SK-N-SH (cell line): ENCODE data around the gene ASCC1. TPM values are rescaled to one million over a fixed set of nuclear protein-coding genes. Genes with fewer than 3 reads are reported as not detected.

Experiments
- CTCF ChIA-PET: fragments of 300-600, 350-600 bp; formaldehyde crosslinking; extraction: SDS; loops from one replicate; lab custom pipeline; 2021; lab: Yijun Ruan, JAX
- POLR2A ChIA-PET: fragments of 350-600 bp; sonication (Branson Sonifier 250); formaldehyde crosslinking; extraction: SDS; loops from one replicate; lab custom pipeline; 2020; ENCODE audit warnings: antibody characterized with exemption, inconsistent platforms; lab: Yijun Ruan, JAX
- DNase-seq: peaks from one replicate; pipeline ENCODE4 v3.0.0; 2012
- H2AFZ ChIP-seq: fragments of 200-600 bp; sonication (generic); 2 replicates; pipeline ENCODE4 v1.8.1; 2016; ENCODE audit warnings: antibody characterized with exemption, mild to moderate bottlenecking, low read depth
- H3F3A ChIP-seq: fragments of 200-600 bp; sonication (generic); replicated peaks from 2 replicates; pipeline ENCODE3; 2016; ENCODE audit warnings: antibody characterized with exemption, mild to moderate bottlenecking; ENCODE audit not compliant: insufficient read depth
- H3K27ac ChIP-seq, 2 experiments: fragments of 200-500 bp in 1 of 2; fragments of 200-600 bp in 1 of 2; sonication (Bioruptor generic) in 1 of 2; sonication (generic), shearing (Covaris generic) in 1 of 2; 2 replicates each; pipeline versions ENCODE4 v1.5.1 to v1.6.1; 2014 to 2016; ENCODE audit warnings: low read depth in 2 of 2, inconsistent platforms in 1 of 2, low read length in 1 of 2, mild to moderate bottlenecking in 1 of 2, mixed read lengths in 1 of 2
- H3K27me3 ChIP-seq: fragments of 200-600 bp; sonication (generic), shearing (Covaris generic); 2 replicates; pipeline ENCODE4 v1.6.1; 2016; ENCODE audit warnings: mixed run types; ENCODE audit not compliant: insufficient read depth
- H3K36me3 ChIP-seq, 2 experiments: fragments of 200-500 bp in 1 of 2; fragments of 200-600 bp in 1 of 2; sonication (Bioruptor generic) in 1 of 2; sonication (generic) in 1 of 2; replicated peaks in 1 of 2; 2 replicates each; pipeline versions ENCODE3 to v1.5.1; 2014 to 2016; ENCODE audit warnings: low read length in 1 of 2, mild to moderate bottlenecking in 1 of 2; ENCODE audit not compliant: insufficient read depth in 2 of 2, control insufficient read depth in 1 of 2
- H3K4me1 ChIP-seq, 2 experiments: fragments of 200-500 bp in 1 of 2; fragments of 200-600 bp in 1 of 2; sonication (Bioruptor generic) in 1 of 2; sonication (generic), shearing (Covaris generic) in 1 of 2; 2 replicates each; pipeline versions ENCODE4 v1.5.1 to v1.6.1; 2014 to 2016; ENCODE audit warnings: low read depth in 1 of 2, low read length in 1 of 2, mixed run types in 1 of 2; ENCODE audit not compliant: insufficient read depth in 2 of 2, control insufficient read depth in 1 of 2
- H3K4me2 ChIP-seq: fragments of 200-600 bp; sonication (generic), shearing (Covaris generic); 2 replicates; pipeline ENCODE4 v1.6.1; 2017; ENCODE audit warnings: mixed run types
- H3K4me3 ChIP-seq, 2 experiments: fragments of 200-500 bp in 1 of 2; fragments of 200-600 bp in 1 of 2; sonication (Bioruptor generic) in 1 of 2; sonication (generic), shearing (Covaris generic) in 1 of 2; 2 replicates each; pipeline versions ENCODE4 v1.5.1 to v1.8.1; 2014 to 2016; ENCODE audit warnings: low read depth in 2 of 2, inconsistent platforms in 1 of 2, low read length in 1 of 2, mild to moderate bottlenecking in 1 of 2, mixed read lengths in 1 of 2, moderate library complexity in 1 of 2
- H3K79me2 ChIP-seq: fragments of 200-600 bp; sonication (generic); 2 replicates; pipeline ENCODE4 v1.8.1; 2017; ENCODE audit warnings: mild to moderate bottlenecking; ENCODE audit not compliant: insufficient read depth
- H3K9ac ChIP-seq: fragments of 200-600 bp; sonication (generic); 2 replicates; pipeline ENCODE4 v1.6.1; 2017; ENCODE audit warnings: mixed run types
- H3K9me2 ChIP-seq: fragments of 200-600 bp; sonication (generic); 2 replicates; pipeline ENCODE4 v1.6.1; 2017; ENCODE audit warnings: mixed run types
- H3K9me3 ChIP-seq: fragments of 200-600 bp; sonication (generic); 2 replicates; pipeline ENCODE4 v1.6.1; 2017; ENCODE audit warnings: mixed run types, mild to moderate bottlenecking, moderate library complexity
- H4K20me1 ChIP-seq: fragments of 200-600 bp; sonication (generic); 2 replicates; pipeline ENCODE4 v1.6.1; 2017; ENCODE audit warnings: mild to moderate bottlenecking, mixed run types; ENCODE audit not compliant: insufficient read depth
- CHD2 ChIP-seq: fragments of 150-350 bp; IDR thresholded peaks from 2 replicates; pipeline ENCODE4 v1.6.1; 2018; ENCODE audit warnings: low read length; ENCODE audit not compliant: partially characterized antibody
- EP300 ChIP-seq, 2 experiments: IDR thresholded peaks; 2 replicates each; pipeline versions ENCODE4 v1.4.0 to v1.6.1; 2012; ENCODE audit warnings: borderline replicate concordance in 1 of 2, low read depth in 1 of 2, low read length in 1 of 2
- EZH2phosphoT487 ChIP-seq: fragments of 200-600 bp; sonication (generic); IDR thresholded peaks from 2 replicates; pipeline ENCODE4 v1.6.1; 2017; ENCODE audit warnings: low read depth, mixed run types, mild to moderate bottlenecking, antibody characterized with exemption, moderate library complexity, borderline replicate concordance
- FOSL2 ChIP-seq: IDR thresholded peaks from 2 replicates; pipeline ENCODE4 v1.4.0; 2012; ENCODE audit warnings: low read depth, mild to moderate bottlenecking, moderate library complexity, borderline replicate concordance
- GABPA ChIP-seq: IDR thresholded peaks from 2 replicates; pipeline ENCODE4 v1.4.0; 2012; ENCODE audit warnings: low read depth, mild to moderate bottlenecking
- GATA2 ChIP-seq: sonication (generic); formaldehyde crosslinking; IDR thresholded peaks from 2 replicates; pipeline ENCODE4 v1.5.0; 2020; ENCODE audit warnings: mild to moderate bottlenecking, missing genetic modification reagents
- JUND ChIP-seq: IDR thresholded peaks from 2 replicates; pipeline ENCODE4 v1.4.0; 2012
- MEF2A ChIP-seq: IDR thresholded peaks from 2 replicates; pipeline ENCODE4 v1.4.0; 2012; ENCODE audit warnings: low read depth, borderline replicate concordance
- MXI1 ChIP-seq: IDR thresholded peaks from 2 replicates; pipeline ENCODE4 v1.6.1; 2012; ENCODE audit warnings: mild to moderate bottlenecking, low read depth, low read length, improper control_type of control experiment
- NFIC ChIP-seq: IDR thresholded peaks from 2 replicates; pipeline ENCODE4 v1.4.0; 2012; ENCODE audit warnings: borderline replicate concordance
- NRF1 ChIP-seq: IDR thresholded peaks from 2 replicates; pipeline ENCODE4 v1.6.1; 2012; ENCODE audit warnings: low read depth, mild to moderate bottlenecking, low read length
- POLR2AphosphoS5 ChIP-seq: IDR thresholded peaks from 2 replicates; pipeline ENCODE4 v1.6.1; 2012; ENCODE audit warnings: low read depth, low read length
- RAD21 ChIP-seq: IDR thresholded peaks from 2 replicates; pipeline ENCODE4 v1.6.1; 2012; ENCODE audit warnings: mild to moderate bottlenecking, low read length
- RCOR1 ChIP-seq: fragments of 150-350 bp; IDR thresholded peaks from 2 replicates; pipeline ENCODE4 v1.6.1; 2017; ENCODE audit warnings: antibody characterized with exemption, low read length
- RFX5 ChIP-seq: IDR thresholded peaks from 2 replicates; pipeline ENCODE4 v1.6.1; 2012; ENCODE audit warnings: mild to moderate bottlenecking, improper control_type of control experiment, low read length
- RXRA ChIP-seq: IDR thresholded peaks from 2 replicates; pipeline ENCODE4 v1.4.0; 2012; ENCODE audit warnings: low read depth, mild to moderate bottlenecking, borderline replicate concordance
- SIN3A ChIP-seq: IDR thresholded peaks from 2 replicates; pipeline ENCODE4 v1.6.1; 2012; ENCODE audit warnings: low read depth, mild to moderate bottlenecking, low read length, moderate library complexity, borderline replicate concordance
- SMC3 ChIP-seq: IDR thresholded peaks from 2 replicates; pipeline ENCODE4 v1.6.1; 2012; ENCODE audit warnings: low read depth, low read length, improper control_type of control experiment
- TAF1 ChIP-seq: IDR thresholded peaks from 2 replicates; pipeline ENCODE4 v1.6.1; 2012; ENCODE audit warnings: low read depth, mild to moderate bottlenecking, low read length, moderate library complexity, borderline replicate concordance
- TCF12 ChIP-seq: IDR thresholded peaks from 2 replicates; pipeline ENCODE4 v1.4.0; 2012
- YY1 ChIP-seq: IDR thresholded peaks from 2 replicates; pipeline ENCODE4 v1.4.0; 2012; ENCODE audit warnings: low read depth, mild to moderate bottlenecking
- WGBS: methylation state at CpG from one replicate; pipeline ENCODE4 v1.1.6; 2017; ENCODE audit warnings: low lambda C conversion rate; 5-methylcytosine and 5-hydroxymethylcytosine counted together
- polyA plus RNA-seq, 3 experiments: library from polyadenylated mRNA; depleted of rRNA; stranded (reverse); fragments of >200 nt; gene quantifications; 2 replicates each; pipeline ENCODE4 v1.2.3, GENCODE V29; 2012
- TF ChIP-seq, protein P1 (sequence below): IDR thresholded peaks from 2 replicates; pipeline ENCODE4 v1.6.1; 2012; ENCODE audit warnings: mild to moderate bottlenecking, low read depth, low read length, moderate library complexity
- TF ChIP-seq, protein P2 (sequence below): IDR thresholded peaks from 2 replicates; pipeline ENCODE4; 2012
- TF ChIP-seq, protein P3 (sequence below): IDR thresholded peaks from 2 replicates; pipeline ENCODE4 v1.4.0; 2012; ENCODE audit warnings: low read depth
- TF ChIP-seq, protein P4 (sequence below): fragments of 150-350 bp; IDR thresholded peaks from 2 replicates; pipeline ENCODE4 v1.6.1; 2016; ENCODE audit warnings: mild to moderate bottlenecking, low read depth, low read length
- TF ChIP-seq, protein P5 (sequence below): IDR thresholded peaks from 2 replicates; pipeline ENCODE4 v1.4.0; 2012; ENCODE audit warnings: low read depth, borderline replicate concordance

Gene ASCC1
- polyA plus RNA-seq, 1 of the 3 experiments (the other 2 are of a cell fraction) = 15.0 TPM

DNA sequence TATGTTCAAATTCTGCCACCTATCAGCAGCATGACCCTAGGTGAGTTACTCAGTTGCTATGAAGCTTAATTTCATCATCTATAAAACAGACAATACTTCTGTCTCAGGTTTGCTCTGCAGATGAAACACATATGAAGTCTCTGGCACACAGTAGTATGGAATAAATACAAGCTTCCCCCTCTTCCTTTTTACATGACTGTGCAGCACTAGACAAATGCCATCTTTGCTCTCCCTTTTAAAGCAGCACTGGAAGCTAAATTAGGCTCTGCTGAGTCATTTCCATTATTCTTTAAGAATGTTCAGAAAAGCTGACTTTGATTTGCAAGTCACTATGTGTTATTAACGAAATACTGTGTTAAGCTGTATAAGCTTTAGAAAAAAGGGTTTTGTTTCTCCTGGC, 40.9 kb downstream of the ASCC1 start:
- Histone ChIP-seq H3K27ac (peak overlapping the region; percentile 80 to 90), H3K27me3 (no peaks in the 10 kb centered on the region), H3K4me2 (peak overlapping the region; percentile 32; the same call in 1 of the 2 replicates), H3K9ac (peak overlapping the region; percentile 5; the same call in 1 of the 2 replicates), H3K9me2 (no peaks in the 10 kb centered on the region), H3K79me2 (no peaks in the 10 kb centered on the region), H3K4me1 (peaks cover 12 to 38% of the 10 kb centered on the region in 2 experiments), H3K36me3 (peaks cover 10% of the 10 kb centered on the region in 2 experiments), H3K9me3 (no peaks in the 10 kb centered on the region), H3K4me3 (no peak overlapping the region), H2AFZ (no peak overlapping the region; the same call in 1 of the 2 replicates), H4K20me1 (no peaks in the 10 kb centered on the region), H3F3A (peaks cover 52% of the 10 kb centered on the region)
- DNase-seq = no peak
- ChIA-PET POLR2A (interaction anchor here (0.9 kb wide), 1 partner anchor 98 kb away, joined by 5 read pairs; the partner anchor contains the start of gene DDIT4), CTCF (interaction anchor here (1.2 kb wide), 1 partner anchor 99 kb away, joined by 4 read pairs; no protein-coding TSS in a partner anchor)
- 26% methylated on average over 1 of the region's 1 CpG for WGBS
- TF ChIP-seq GABPA (no peak), POLR2AphosphoS5 (no peak), JUND (peak; percentile 53; the same call in 1 of the 2 replicates), SIN3A (no peak), RXRA (no peak), RCOR1 (no peak), NFIC (peak; percentile 30; the same call in 1 of the 2 replicates), EZH2phosphoT487 (no peak), MEF2A (peak; percentile 78), YY1 (peak; percentile 32; the same call in 1 of the 2 replicates), RAD21 (no peak), MXI1 (no peak), TCF12 (peak; percentile 59), RFX5 (no peak; the same call in 1 of the 2 replicates), GATA2 (CRISPR knock-in tag) (no peak), EP300 (IDR thresholded peaks at IDR 0.05; ENCODE audit: borderline replicate concordance in 1 of 2, low read depth in 1 of 2, low read length in 1 of 2) (peak in 1 of 2 experiments; percentile 44; a peak in 1 of 4 replicates), CHD2 (no peak), FOSL2 (peak; percentile 62; the same call in 1 of the 2 replicates), NRF1 (no peak), SMC3 (no peak), TAF1 (peak; percentile 14; the same call in 1 of the 2 replicates)
- TF ChIP-seq, protein P1, sequence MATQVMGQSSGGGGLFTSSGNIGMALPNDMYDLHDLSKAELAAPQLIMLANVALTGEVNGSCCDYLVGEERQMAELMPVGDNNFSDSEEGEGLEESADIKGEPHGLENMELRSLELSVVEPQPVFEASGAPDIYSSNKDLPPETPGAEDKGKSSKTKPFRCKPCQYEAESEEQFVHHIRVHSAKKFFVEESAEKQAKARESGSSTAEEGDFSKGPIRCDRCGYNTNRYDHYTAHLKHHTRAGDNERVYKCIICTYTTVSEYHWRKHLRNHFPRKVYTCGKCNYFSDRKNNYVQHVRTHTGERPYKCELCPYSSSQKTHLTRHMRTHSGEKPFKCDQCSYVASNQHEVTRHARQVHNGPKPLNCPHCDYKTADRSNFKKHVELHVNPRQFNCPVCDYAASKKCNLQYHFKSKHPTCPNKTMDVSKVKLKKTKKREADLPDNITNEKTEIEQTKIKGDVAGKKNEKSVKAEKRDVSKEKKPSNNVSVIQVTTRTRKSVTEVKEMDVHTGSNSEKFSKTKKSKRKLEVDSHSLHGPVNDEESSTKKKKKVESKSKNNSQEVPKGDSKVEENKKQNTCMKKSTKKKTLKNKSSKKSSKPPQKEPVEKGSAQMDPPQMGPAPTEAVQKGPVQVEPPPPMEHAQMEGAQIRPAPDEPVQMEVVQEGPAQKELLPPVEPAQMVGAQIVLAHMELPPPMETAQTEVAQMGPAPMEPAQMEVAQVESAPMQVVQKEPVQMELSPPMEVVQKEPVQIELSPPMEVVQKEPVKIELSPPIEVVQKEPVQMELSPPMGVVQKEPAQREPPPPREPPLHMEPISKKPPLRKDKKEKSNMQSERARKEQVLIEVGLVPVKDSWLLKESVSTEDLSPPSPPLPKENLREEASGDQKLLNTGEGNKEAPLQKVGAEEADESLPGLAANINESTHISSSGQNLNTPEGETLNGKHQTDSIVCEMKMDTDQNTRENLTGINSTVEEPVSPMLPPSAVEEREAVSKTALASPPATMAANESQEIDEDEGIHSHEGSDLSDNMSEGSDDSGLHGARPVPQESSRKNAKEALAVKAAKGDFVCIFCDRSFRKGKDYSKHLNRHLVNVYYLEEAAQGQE = no peak
- TF ChIP-seq, protein P2, sequence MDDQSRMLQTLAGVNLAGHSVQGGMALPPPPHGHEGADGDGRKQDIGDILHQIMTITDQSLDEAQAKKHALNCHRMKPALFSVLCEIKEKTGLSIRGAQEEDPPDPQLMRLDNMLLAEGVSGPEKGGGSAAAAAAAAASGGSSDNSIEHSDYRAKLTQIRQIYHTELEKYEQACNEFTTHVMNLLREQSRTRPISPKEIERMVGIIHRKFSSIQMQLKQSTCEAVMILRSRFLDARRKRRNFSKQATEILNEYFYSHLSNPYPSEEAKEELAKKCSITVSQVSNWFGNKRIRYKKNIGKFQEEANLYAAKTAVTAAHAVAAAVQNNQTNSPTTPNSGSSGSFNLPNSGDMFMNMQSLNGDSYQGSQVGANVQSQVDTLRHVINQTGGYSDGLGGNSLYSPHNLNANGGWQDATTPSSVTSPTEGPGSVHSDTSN = peak; percentile 46; the same call in 1 of the 2 replicates
- TF ChIP-seq, protein P3, sequence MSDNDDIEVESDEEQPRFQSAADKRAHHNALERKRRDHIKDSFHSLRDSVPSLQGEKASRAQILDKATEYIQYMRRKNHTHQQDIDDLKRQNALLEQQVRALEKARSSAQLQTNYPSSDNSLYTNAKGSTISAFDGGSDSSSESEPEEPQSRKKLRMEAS = no peak
- TF ChIP-seq, protein P4, sequence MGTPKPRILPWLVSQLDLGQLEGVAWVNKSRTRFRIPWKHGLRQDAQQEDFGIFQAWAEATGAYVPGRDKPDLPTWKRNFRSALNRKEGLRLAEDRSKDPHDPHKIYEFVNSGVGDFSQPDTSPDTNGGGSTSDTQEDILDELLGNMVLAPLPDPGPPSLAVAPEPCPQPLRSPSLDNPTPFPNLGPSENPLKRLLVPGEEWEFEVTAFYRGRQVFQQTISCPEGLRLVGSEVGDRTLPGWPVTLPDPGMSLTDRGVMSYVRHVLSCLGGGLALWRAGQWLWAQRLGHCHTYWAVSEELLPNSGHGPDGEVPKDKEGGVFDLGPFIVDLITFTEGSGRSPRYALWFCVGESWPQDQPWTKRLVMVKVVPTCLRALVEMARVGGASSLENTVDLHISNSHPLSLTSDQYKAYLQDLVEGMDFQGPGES = no peak
- TF ChIP-seq, protein P5, sequence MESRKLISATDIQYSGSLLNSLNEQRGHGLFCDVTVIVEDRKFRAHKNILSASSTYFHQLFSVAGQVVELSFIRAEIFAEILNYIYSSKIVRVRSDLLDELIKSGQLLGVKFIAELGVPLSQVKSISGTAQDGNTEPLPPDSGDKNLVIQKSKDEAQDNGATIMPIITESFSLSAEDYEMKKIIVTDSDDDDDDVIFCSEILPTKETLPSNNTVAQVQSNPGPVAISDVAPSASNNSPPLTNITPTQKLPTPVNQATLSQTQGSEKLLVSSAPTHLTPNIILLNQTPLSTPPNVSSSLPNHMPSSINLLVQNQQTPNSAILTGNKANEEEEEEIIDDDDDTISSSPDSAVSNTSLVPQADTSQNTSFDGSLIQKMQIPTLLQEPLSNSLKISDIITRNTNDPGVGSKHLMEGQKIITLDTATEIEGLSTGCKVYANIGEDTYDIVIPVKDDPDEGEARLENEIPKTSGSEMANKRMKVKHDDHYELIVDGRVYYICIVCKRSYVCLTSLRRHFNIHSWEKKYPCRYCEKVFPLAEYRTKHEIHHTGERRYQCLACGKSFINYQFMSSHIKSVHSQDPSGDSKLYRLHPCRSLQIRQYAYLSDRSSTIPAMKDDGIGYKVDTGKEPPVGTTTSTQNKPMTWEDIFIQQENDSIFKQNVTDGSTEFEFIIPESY = no peak
